Fibroblast of the aortic adventitia (primary cell): ENCODE results near the gene PDZD2. TPM values are rescaled to one million over a fixed set of nuclear protein-coding genes. Genes with fewer than 3 reads are reported as not detected.

Experiments used
- DNase-seq: peaks from one replicate; pipeline ENCODE4 v3.0.0-alpha.2; 2010; ENCODE audit warnings: low read depth
- H3K4me3 ChIP-seq: 2 replicates; pipeline ENCODE4 v1.5.1; 2011; ENCODE audit warnings: low read depth, mild to moderate bottlenecking, control low read depth, low read length, moderate library complexity
- CTCF ChIP-seq: IDR thresholded peaks from 2 replicates; pipeline ENCODE4 v1.5.1; 2011; ENCODE audit warnings: mild to moderate bottlenecking, low read length, control low read depth, inconsistent platforms; ENCODE audit not compliant: insufficient read depth
- total RNA-seq: library from RNA; depleted of rRNA; stranded (reverse); fragments of >200 nt; gene quantifications from 2 replicates; pipeline ENCODE4 v1.2.3, GENCODE V29; 2012; ENCODE audit warnings: low replicate concordance

Gene PDZD2
- total RNA-seq, 1 donor, result under 0.01 TPM

DNA sequence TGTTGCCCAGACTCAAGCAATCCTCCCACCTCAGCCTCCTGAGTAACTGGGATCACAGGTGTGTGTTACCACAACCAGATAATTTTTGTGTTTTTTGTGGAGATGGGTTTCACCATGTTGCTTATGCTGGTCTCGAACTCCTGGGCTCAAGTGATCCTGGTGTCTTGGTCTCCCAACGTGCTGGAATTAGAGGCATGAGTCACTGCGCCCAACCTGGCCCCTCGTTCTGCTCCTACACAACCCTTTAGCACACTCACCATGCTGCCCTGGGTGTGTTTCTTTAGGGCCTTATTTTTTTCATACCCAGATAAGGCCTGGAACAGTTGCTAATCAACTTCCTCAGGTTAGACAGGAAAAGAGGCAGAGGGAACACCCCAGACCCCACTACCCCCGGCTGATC is 2.6 kb downstream of the PDZD2 start:
- no peak overlapping the region for H3K4me3 ChIP-seq
- TF ChIP-seq CTCF, result no peak

DNA sequence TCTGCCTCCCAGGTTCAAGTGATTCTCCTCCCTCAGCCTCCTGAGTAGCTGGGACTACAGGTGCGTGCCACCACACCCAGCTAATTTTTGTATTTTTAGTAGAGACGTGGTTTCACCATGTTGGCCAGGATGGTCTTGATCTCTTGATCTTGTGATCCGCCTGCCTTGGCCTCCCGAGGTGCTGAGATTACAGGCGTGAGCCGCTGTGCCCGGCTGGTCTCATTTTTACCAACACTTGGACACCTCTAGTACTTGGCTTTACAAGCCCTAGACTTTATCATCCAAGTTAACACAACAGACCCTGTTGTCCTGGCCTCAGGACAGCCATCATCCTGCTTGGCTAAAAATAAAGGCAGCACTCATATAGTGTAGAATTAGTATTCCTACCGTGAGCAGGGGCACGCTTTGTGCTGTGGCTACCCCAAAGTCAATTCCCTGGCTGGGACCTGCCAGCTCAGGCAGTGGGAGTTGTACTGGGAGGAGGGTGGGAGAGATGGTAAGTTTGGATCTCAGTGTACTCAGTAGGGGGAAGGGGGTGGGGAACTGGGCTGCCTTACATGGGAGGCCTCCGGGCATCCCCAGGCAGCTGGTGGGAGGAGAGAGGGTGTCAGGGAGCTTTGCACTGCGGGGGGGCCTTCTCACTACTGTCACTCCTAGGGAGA is 6.6 kb downstream of the PDZD2 start:
- no peak for TF ChIP-seq CTCF
- no peak for DNase-seq
- H3K4me3 ChIP-seq, result no peak overlapping the region

More for the DNA sequence above, 2.6 kb downstream of the PDZD2 start:
- DNase-seq, result no peak

GRCh38 chr5:31648326-31648725 is 9.4 kb downstream of the PDZD2 start:
- TF ChIP-seq CTCF, result no peak
- H3K4me3 ChIP-seq, result no peak overlapping the region
- no peak for DNase-seq

DNA sequence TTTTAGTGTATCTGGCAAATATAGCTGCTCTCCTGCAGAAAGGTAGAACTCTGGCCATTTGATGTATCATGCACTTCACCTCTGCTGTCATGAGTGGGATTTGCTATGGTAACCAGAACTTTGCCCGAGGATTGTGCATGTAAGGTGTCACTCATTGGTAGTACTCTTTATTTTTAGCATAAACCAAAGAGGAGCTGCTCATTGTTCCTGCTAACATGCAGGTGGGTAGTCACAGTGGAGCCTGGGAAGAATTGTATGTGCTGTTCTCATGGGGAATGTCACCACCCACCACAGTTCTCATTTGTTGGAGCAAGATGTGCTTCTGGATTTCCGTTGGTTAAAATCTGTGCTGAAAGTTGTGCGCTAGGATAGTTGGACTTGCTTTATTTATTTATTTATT is 12.3 kb downstream of the PDZD2 start:
- no peak for DNase-seq
- no peak overlapping the region for H3K4me3 ChIP-seq
- no peak for TF ChIP-seq CTCF

DNA sequence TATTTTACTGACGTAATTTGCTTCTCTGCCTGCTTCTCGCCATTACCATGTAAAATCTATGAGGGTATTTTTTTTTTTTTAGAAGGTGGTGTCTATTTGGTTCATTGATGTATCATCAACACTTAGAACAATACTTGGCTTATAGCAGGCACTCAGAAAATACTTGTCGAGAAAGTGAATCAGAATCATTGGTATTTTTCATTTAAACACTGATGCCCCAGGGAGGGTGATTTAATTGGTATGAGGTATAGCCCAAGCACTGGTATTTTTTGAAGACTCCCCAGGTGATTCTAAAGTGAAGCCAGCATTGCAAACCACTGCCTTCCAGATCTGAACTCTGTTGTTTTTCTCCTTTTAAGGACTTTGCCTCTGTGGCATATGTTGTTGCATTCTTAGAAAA is 16.6 kb downstream of the PDZD2 start:
- no peak for DNase-seq
- H3K4me3 ChIP-seq, result no peak overlapping the region
- no peak for TF ChIP-seq CTCF

DNA sequence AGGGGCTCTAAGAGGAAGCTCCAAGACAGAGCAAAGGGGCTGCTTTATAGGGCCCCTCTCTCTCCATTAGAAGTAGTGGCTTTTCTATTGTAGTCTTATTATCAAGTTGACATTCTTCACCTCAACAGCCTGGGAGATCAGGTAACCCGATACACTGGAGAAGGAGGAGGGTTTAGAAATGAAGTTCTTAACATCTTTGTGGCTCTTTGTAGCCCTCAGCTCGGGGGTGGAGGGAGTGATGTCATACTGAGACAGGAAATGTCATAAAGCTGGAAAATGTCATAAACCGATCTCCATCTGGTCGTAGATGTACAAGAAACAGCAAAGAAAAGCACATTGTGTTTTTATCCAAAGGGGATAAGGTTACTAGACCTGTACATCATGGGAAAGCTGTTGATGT is 17.9 kb downstream of the PDZD2 start:
- no peak overlapping the region for H3K4me3 ChIP-seq
- TF ChIP-seq CTCF, result no peak
- DNase-seq, result no peak

GRCh38 chr5:31657315-31657979 is 18.5 kb downstream of the PDZD2 start:
- no peak for DNase-seq
- no peak overlapping the region for H3K4me3 ChIP-seq
- TF ChIP-seq CTCF, result no peak
